Stomach (tissue), 4 donors: ENCODE results near the gene CALY.

ENCODE experiments used
- EP300 ChIP-seq: sonication (generic); formaldehyde crosslinking; IDR thresholded peaks from one replicate; pipeline ENCODE4 v1.6.1; 2017; ENCODE audit warnings: antibody characterized with exemption
- TF ChIP-seq, protein P1 (sequence below), 7 experiments: fragments of 450-650 bp in 4 of 7; fragments of 200-600 bp in 3 of 7; sonication (generic) in 3 of 7; IDR thresholded peaks; one replicate each; pipeline ENCODE4 v1.5.1; 2016 to 2019; ENCODE audit warnings: antibody characterized with exemption in 7 of 7, control low read depth in 2 of 7, mild to moderate bottlenecking in 1 of 7

DNA sequence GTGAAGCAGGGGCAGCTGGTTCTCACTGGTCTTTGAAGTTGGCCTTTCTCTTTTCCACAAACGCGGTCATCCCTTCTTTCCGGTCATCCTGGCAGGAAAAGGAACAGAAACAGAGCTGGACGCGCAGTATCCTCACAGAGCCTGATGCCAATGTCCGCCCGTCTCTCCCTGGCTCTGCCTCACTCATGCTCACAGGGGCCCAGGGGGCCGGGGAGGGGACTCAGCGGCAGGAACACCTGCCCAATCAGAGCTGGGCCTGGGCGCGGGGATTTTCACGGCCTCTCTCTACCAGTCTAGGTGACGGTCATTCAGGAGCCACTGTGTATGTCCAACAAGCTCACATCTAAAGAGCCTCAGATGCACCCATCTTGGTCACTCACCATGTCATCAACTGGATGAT is 26.1 kb upstream of the CALY start:
- no peak for TF ChIP-seq EP300
- TF ChIP-seq, protein P1, sequence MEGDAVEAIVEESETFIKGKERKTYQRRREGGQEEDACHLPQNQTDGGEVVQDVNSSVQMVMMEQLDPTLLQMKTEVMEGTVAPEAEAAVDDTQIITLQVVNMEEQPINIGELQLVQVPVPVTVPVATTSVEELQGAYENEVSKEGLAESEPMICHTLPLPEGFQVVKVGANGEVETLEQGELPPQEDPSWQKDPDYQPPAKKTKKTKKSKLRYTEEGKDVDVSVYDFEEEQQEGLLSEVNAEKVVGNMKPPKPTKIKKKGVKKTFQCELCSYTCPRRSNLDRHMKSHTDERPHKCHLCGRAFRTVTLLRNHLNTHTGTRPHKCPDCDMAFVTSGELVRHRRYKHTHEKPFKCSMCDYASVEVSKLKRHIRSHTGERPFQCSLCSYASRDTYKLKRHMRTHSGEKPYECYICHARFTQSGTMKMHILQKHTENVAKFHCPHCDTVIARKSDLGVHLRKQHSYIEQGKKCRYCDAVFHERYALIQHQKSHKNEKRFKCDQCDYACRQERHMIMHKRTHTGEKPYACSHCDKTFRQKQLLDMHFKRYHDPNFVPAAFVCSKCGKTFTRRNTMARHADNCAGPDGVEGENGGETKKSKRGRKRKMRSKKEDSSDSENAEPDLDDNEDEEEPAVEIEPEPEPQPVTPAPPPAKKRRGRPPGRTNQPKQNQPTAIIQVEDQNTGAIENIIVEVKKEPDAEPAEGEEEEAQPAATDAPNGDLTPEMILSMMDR (IDR thresholded peaks at IDR 0.05) = no peak
